G401.6 (cell line): ENCODE results near the gene CENPX.

Source experiments
- FAIRE-seq: peaks from 2 replicates; lab custom pipeline; 2012; peaks lifted over from hg19 to GRCh38; lab: Jason Lieb, UNC

CENPX gene

DNA sequence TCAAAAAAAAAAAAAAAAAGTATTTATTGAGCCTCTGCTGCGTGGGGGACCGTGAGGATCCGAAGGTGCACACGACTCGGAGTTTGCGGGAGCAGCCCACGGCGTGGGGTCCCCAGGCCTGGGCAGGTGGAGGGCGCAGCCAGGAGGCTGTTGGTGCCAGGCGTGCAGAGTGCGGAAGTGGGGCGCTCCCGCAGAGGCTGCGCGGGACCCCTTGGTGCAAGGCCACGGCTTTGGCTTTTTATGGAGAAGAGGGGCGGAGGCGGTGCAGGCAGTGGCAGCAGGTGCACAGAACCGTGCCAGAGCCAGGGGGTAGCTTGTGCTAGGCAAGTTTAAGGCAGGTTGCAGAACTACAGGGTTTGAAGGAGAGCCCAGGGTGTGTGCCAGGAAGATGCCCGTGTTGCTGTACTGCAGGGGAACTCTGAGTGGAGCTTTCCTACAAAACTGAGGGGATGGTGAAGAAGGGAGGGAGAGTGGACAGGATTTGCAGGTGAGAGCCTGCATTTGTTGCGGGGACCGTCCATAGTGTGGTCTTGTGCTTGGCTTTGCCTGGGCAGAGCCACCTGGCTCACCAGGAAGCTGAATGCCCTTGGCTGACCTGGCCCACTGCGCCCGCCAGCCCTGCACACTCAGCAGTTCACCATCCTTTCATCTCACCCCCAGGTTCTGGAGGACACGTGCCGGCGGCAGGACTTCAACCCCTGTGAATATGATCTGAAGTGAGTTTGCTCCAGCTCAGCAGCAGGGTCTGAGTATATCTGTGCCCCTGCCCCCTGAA, 44.0 kb downstream of the CENPX start:
- FAIRE-seq, result no peak

DNA sequence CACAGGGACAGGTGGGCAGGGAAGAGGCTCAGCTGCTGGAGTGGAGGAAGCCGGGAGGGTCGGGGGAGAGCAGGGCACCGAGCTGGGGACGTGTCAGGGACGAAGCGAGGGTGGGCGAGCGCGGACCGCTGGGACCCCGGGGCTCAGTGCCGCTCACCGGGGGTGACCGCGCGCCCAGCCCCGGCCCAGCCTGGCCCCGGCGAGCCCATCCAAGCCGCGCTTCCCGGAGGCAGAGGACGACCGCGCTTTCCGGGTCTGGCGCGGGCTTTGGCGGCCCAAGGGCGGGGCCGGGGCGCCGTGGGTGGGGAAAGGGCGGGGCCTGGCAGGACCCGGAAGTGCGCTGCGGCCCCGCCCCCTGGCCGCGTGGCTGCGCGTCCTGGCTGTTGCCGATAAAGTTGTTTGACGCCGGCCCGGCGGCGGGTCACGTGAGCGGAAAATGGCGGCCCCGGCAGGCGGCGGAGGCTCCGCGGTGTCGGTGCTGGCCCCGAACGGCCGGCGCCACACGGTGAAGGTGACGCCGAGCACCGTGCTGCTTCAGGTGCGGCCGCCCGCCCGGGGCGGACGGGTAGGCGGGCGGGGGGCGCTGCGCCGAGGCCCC, 45.4 kb downstream of the CENPX start, which contains the start of gene ASPSCR1:
Gene ASPSCR1 (plus strand): TSS at position 419 of the 598 bp plus-strand sequence. CDS start 18 bp downstream, at position 437.
- FAIRE-seq, result no peak

DNA sequence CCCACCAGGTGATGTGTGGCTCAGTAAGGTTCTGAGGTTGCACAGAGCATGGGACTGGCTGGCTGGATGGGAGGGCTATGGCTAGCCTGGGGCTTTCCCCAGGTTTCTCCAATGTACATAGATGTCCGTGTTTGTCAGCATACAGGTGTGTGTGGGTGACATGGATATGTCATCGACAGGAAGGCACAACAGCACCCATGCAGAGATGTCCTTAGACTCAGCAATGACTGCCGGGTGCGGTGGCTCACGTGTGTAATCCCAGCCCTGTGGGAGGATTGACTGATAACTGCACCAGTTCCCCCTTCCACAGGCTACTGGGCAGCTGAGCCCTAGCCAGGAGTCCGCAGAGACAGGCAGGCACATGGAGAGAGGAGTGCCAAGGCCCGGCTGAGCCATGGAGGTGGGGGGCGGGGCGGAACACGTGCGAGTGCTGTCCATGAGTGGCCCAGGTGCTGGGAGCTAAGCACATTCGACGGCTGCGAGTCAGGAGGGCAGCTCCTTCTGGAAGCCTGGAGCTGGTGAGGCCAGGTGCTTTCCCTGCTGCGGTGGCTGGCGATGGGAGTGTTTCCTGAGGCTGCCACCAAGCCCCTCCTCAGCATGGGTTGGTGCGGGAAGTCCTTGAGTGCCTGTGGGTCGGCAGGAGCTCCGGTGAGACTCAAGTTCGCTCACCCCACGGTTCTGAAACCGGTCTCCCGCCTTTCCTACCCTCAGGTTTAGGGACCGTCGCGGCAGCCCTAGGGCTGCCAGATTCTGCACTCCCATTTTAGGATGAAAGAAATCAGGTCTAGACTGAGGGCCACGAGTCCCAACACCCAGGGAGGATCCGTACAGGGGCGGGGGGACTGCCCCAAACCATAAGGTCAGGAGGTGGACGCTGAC, 46.1 kb downstream of the CENPX start:
- FAIRE-seq, result no peak

- FAIRE-seq, result no peak
Measured at GRCh38 chr17:81973432-81973831, 49.2 kb downstream of the CENPX start.

- FAIRE-seq, result no peak
Measured at GRCh38 chr17:81968850-81969812, 53.5 kb downstream of the CENPX start.
